GM21526 (cell line): ENCODE measurements around the gene MYMK.

Experiments used
- ATAC-seq: cut with Tn5 transposase; IDR thresholded peaks from one replicate; pipeline ENCODE4 v1.9.1; 2021; ENCODE audit warnings: moderate library complexity; ENCODE audit not compliant: unreplicated experiment, low FRiP score

MYMK gene

GRCh38 chr9:133471551-133472276 lies 53.0 kb downstream of the MYMK start:
- no peak for ATAC-seq

- no peak for ATAC-seq
These were observed 53.8 kb downstream of the MYMK start for GRCh38 chr9:133470988-133471387.

- ATAC-seq, result no peak
These were observed 54.3 kb downstream of the MYMK start for GRCh38 chr9:133470427-133470924.

- no peak for ATAC-seq
These were observed 55.9 kb downstream of the MYMK start for GRCh38 chr9:133468777-133469421.

GRCh38 chr9:133468374-133468773 lies 56.4 kb downstream of the MYMK start:
- ATAC-seq, result no peak

- no peak for ATAC-seq
These were observed 57.7 kb downstream of the MYMK start for GRCh38 chr9:133467101-133467500.

- ATAC-seq, result no peak
These were observed 58.8 kb downstream of the MYMK start for GRCh38 chr9:133465984-133466383.

GRCh38 chr9:133464638-133465037 lies 60.1 kb downstream of the MYMK start:
- ATAC-seq, result no peak
